NCI-H1694 treated with DMSO at 0.1 percent for 48 hours (cell line): Measurements from ENCODE around the gene CHST1.
A peak's percentile ranks its signal among the peaks of the same experiment; 100 is the strongest.

Source experiments
- DNase-seq: peaks from one replicate; lab custom pipeline; 2025; lab: John Stamatoyannopoulos, UW

The CHST1 gene

GRCh38 chr11:45660729-45661438 lies 4.5 kb downstream of the CHST1 start:
- DNase-seq = no peak

- peak; percentile 11 for DNase-seq
Observed at GRCh38 chr11:45659818-45660160, 5.6 kb downstream of the CHST1 start.

- no peak for DNase-seq
Observed at GRCh38 chr11:45659031-45659817, 6.2 kb downstream of the CHST1 start.

- DNase-seq = no peak
Observed at GRCh38 chr11:45658292-45658991, 7.0 kb downstream of the CHST1 start.

- no peak for DNase-seq
Observed at GRCh38 chr11:45657496-45658260, 7.7 kb downstream of the CHST1 start.

- DNase-seq = no peak
Observed at GRCh38 chr11:45655831-45656230, 9.6 kb downstream of the CHST1 start.

GRCh38 chr11:45655347-45655756 lies 10.1 kb downstream of the CHST1 start:
- DNase-seq = peak; percentile 57

- DNase-seq = no peak
Observed at GRCh38 chr11:45655012-45655283, 10.5 kb downstream of the CHST1 start.

GRCh38 chr11:45654231-45655011 lies 11.0 kb downstream of the CHST1 start:
- DNase-seq = no peak

GRCh38 chr11:45653277-45653676 lies 12.1 kb downstream of the CHST1 start:
- no peak for DNase-seq

- DNase-seq = no peak
Observed at GRCh38 chr11:45652781-45653180, 12.6 kb downstream of the CHST1 start.

GRCh38 chr11:45651841-45652749 lies 13.3 kb downstream of the CHST1 start:
- no peak for DNase-seq

GRCh38 chr11:45651156-45651555 lies 14.3 kb downstream of the CHST1 start:
- DNase-seq = no peak

GRCh38 chr11:45650166-45651095 lies 15.0 kb downstream of the CHST1 start:
- DNase-seq = no peak

GRCh38 chr11:45649544-45650165 lies 15.8 kb downstream of the CHST1 start:
- no peak for DNase-seq

- DNase-seq = no peak
Observed at GRCh38 chr11:45648931-45649330, 16.5 kb downstream of the CHST1 start.

- DNase-seq = no peak
Observed at GRCh38 chr11:45647786-45648185, 17.6 kb downstream of the CHST1 start.

GRCh38 chr11:45647329-45647728 lies 18.1 kb downstream of the CHST1 start:
- DNase-seq = no peak
